ENCODE data around the gene CYS1.
"Not testable (repeated sequence)": the region's sequence is repeated elsewhere in the genome, so short reads cannot be mapped to it uniquely, and the experiment has no call there.

CYS1 gene

GRCh38 chr2:10079870-10080535 is at the start of gene CYS1:
CYS1 (minus strand) TSS chr2:10080411; CDS start chr2:10080223, 188 bp downstream.
- no peak for DNase-seq

GRCh38 chr2:10129490-10129889 is 49.3 kb upstream of the CYS1 start:
- no peak for DNase-seq

GRCh38 chr2:10128420-10128819 is 48.2 kb upstream of the CYS1 start:
- DNase-seq, result no peak

GRCh38 chr2:10126632-10127026 is 46.4 kb upstream of the CYS1 start:
- DNase-seq, result no peak

- DNase-seq, result no peak
These were observed 45.8 kb upstream of the CYS1 start for GRCh38 chr2:10125842-10126631.

GRCh38 chr2:10124538-10125045 is 44.4 kb upstream of the CYS1 start:
- peak; percentile 85 for DNase-seq

GRCh38 chr2:10123281-10123680 is 43.1 kb upstream of the CYS1 start:
- DNase-seq, result no peak

GRCh38 chr2:10122500-10123280 is 42.5 kb upstream of the CYS1 start, which contains the start of gene RRM2:
RRM2 (plus strand) TSS chr2:10122739; CDS start chr2:10122799, 60 bp downstream.
- peak; percentile 92 for DNase-seq

- no peak for DNase-seq
These were observed 40.8 kb upstream of the CYS1 start for GRCh38 chr2:10120877-10121574.

GRCh38 chr2:10120158-10120876 is 40.1 kb upstream of the CYS1 start:
- DNase-seq, result peak; percentile 89

GRCh38 chr2:10119601-10120157 is 39.5 kb upstream of the CYS1 start:
- DNase-seq, result no peak

- no peak for DNase-seq
These were observed 38.8 kb upstream of the CYS1 start for GRCh38 chr2:10119027-10119325.

GRCh38 chr2:10109311-10109710 is 29.1 kb upstream of the CYS1 start:
- DNase-seq, result no peak

GRCh38 chr2:10104906-10105305 is 24.7 kb upstream of the CYS1 start:
- DNase-seq, result not testable (repeated sequence)

- no peak for DNase-seq
These were observed 23.0 kb upstream of the CYS1 start for GRCh38 chr2:10103179-10103578.

- DNase-seq, result no peak
These were observed 21.3 kb upstream of the CYS1 start for GRCh38 chr2:10101491-10101890.

- peak; percentile 31 for DNase-seq
These were observed 17.3 kb upstream of the CYS1 start for GRCh38 chr2:10097352-10098148.

GRCh38 chr2:10096641-10097040 is 16.4 kb upstream of the CYS1 start:
- DNase-seq, result no peak

GRCh38 chr2:10095175-10095574 is 15.0 kb upstream of the CYS1 start:
- no peak for DNase-seq

GRCh38 chr2:10094271-10094814 is 14.1 kb upstream of the CYS1 start:
- no peak for DNase-seq

- not testable (repeated sequence) for DNase-seq
These were observed 11.7 kb upstream of the CYS1 start for GRCh38 chr2:10091889-10092244.

Data from CD4-positive, alpha-beta T cell treated with Interleukin-21 for 1 hour (primary cell).